MM.1S (cell line): ENCODE results near the gene PLD1.

Source experiments
- DNase-seq: peaks from one replicate; pipeline ENCODE4 v3.0.0-alpha.2; 2015
- H2AFZ ChIP-seq: fragments of 300-600 bp; sonication (generic); 2 replicates; pipeline ENCODE4 v1.6.0; 2016; ENCODE audit warnings: antibody characterized with exemption, low read length
- H3F3A ChIP-seq: fragments of 300-600 bp; sonication (generic); 2 replicates; pipeline ENCODE4 v1.6.1; 2016; ENCODE audit warnings: mild to moderate bottlenecking, antibody characterized with exemption, low read length, moderate library complexity, mixed read lengths; ENCODE audit not compliant: insufficient read depth
- H3K27ac ChIP-seq: fragments of 300-600 bp; sonication (generic); 2 replicates; pipeline ENCODE4 v1.5.1; 2016; ENCODE audit warnings: mild to moderate bottlenecking, low read length
- H3K27me3 ChIP-seq: fragments of 300-600 bp; sonication (generic); replicated peaks from 2 replicates; pipeline ENCODE4 v1.6.0; 2016; ENCODE audit warnings: low read length; ENCODE audit not compliant: insufficient read depth
- H3K36me3 ChIP-seq: fragments of 300-600 bp; sonication (generic); replicated peaks from 2 replicates; pipeline ENCODE4 v1.6.1; 2016; ENCODE audit warnings: mild to moderate bottlenecking, low read length, mixed read lengths; ENCODE audit not compliant: insufficient read depth
- H3K4me1 ChIP-seq: fragments of 300-600 bp; sonication (generic); 2 replicates; pipeline ENCODE4 v1.6.1; 2016; ENCODE audit warnings: low read length, mixed read lengths
- H3K4me2 ChIP-seq: fragments of 300-600 bp; sonication (generic); 2 replicates; pipeline ENCODE4 v1.6.0; 2016; ENCODE audit warnings: low read depth, low read length
- H3K4me3 ChIP-seq: fragments of 300-600 bp; sonication (generic); 2 replicates; pipeline ENCODE4 v1.5.1; 2016; ENCODE audit warnings: low read length, mixed read lengths
- H3K79me2 ChIP-seq: fragments of 300-600 bp; sonication (generic); 2 replicates; pipeline ENCODE4 v1.6.1; 2016; ENCODE audit warnings: mixed run types, low read length, mixed read lengths
- H3K9ac ChIP-seq: fragments of 300-600 bp; sonication (generic); 2 replicates; pipeline ENCODE4 v1.6.1; 2016; ENCODE audit warnings: low read length, mixed read lengths
- H3K9me2 ChIP-seq: fragments of 300-600 bp; sonication (generic); replicated peaks from 2 replicates; pipeline ENCODE4 v1.6.1; 2016; ENCODE audit warnings: mild to moderate bottlenecking, low read length, mixed read lengths; ENCODE audit not compliant: insufficient read depth
- H3K9me3 ChIP-seq: fragments of 300-600 bp; sonication (generic); replicated peaks from 2 replicates; pipeline ENCODE4 v1.6.1; 2016; ENCODE audit warnings: mild to moderate bottlenecking, low read length, mixed read lengths; ENCODE audit not compliant: insufficient read depth
- H4K20me1 ChIP-seq: fragments of 300-600 bp; sonication (generic); 2 replicates; pipeline ENCODE4 v1.6.1; 2016; ENCODE audit warnings: mild to moderate bottlenecking, low read length, moderate library complexity, mixed read lengths; ENCODE audit not compliant: insufficient read depth
- CTCF ChIP-seq: fragments of 300-600 bp; sonication (generic); IDR thresholded peaks from 2 replicates; pipeline ENCODE4 v1.5.1; 2016; ENCODE audit warnings: antibody characterized with exemption, low read length, mixed read lengths
- EZH2 ChIP-seq: fragments of 300-600 bp; sonication (generic); optimal IDR thresholded peaks from 2 replicates; pipeline ENCODE3; 2017; ENCODE audit warnings: low read depth, mild to moderate bottlenecking, antibody characterized with exemption, low read length, mixed read lengths
- EZH2phosphoT487 ChIP-seq: fragments of 300-600 bp; sonication (generic); IDR thresholded peaks from 2 replicates; pipeline ENCODE4 v1.6.1; 2018; ENCODE audit warnings: antibody characterized with exemption, low read length

Gene PLD1

GRCh38 chr3:171783086-171783485 lies 27.2 kb downstream of the PLD1 start:
- H3K4me2 ChIP-seq = no peak overlapping the region
- no peak overlapping the region for H3K9ac ChIP-seq
- no peaks in the 10 kb centered on the region for H4K20me1 ChIP-seq
- TF ChIP-seq CTCF = no peak
- no peak for TF ChIP-seq EZH2
- TF ChIP-seq EZH2phosphoT487 = no peak
- no peak overlapping the region for H2AFZ ChIP-seq
- no peaks in the 10 kb centered on the region for H3K9me3 ChIP-seq
- no peaks in the 10 kb centered on the region for H3K79me2 ChIP-seq
- DNase-seq = no peak
- no peak overlapping the region for H3K27ac ChIP-seq
- H3K4me1 ChIP-seq = no peaks in the 10 kb centered on the region
- no peaks in the 10 kb centered on the region for H3K9me2 ChIP-seq
- H3F3A ChIP-seq = no peaks in the 10 kb centered on the region
- H3K27me3 ChIP-seq = no peaks in the 10 kb centered on the region
- H3K36me3 ChIP-seq = no peaks in the 10 kb centered on the region
- no peak overlapping the region for H3K4me3 ChIP-seq

GRCh38 chr3:171782617-171783016 lies 27.7 kb downstream of the PLD1 start:
- no peak overlapping the region for H2AFZ ChIP-seq
- H3K36me3 ChIP-seq = no peaks in the 10 kb centered on the region
- H3K27me3 ChIP-seq = no peaks in the 10 kb centered on the region
- no peaks in the 10 kb centered on the region for H3K9me2 ChIP-seq
- DNase-seq = no peak
- H3K4me3 ChIP-seq = no peak overlapping the region
- H4K20me1 ChIP-seq = no peaks in the 10 kb centered on the region
- H3K79me2 ChIP-seq = no peaks in the 10 kb centered on the region
- no peak overlapping the region for H3K4me2 ChIP-seq
- TF ChIP-seq EZH2 (no peak), CTCF (no peak), EZH2phosphoT487 (no peak)
- no peak overlapping the region for H3K9ac ChIP-seq
- no peak overlapping the region for H3K27ac ChIP-seq
- no peaks in the 10 kb centered on the region for H3K4me1 ChIP-seq
- H3F3A ChIP-seq = no peaks in the 10 kb centered on the region
- no peaks in the 10 kb centered on the region for H3K9me3 ChIP-seq

- no peaks in the 10 kb centered on the region for H4K20me1 ChIP-seq
- H2AFZ ChIP-seq = no peak overlapping the region
- no peak overlapping the region for H3K4me2 ChIP-seq
- no peak overlapping the region for H3K27ac ChIP-seq
- H3K9me3 ChIP-seq = no peaks in the 10 kb centered on the region
- H3K4me1 ChIP-seq = no peaks in the 10 kb centered on the region
- H3K9me2 ChIP-seq = no peaks in the 10 kb centered on the region
- H3K4me3 ChIP-seq = no peak overlapping the region
- H3K27me3 ChIP-seq = no peaks in the 10 kb centered on the region
- no peaks in the 10 kb centered on the region for H3K36me3 ChIP-seq
- TF ChIP-seq EZH2 (no peak), CTCF (no peak), EZH2phosphoT487 (no peak)
- no peaks in the 10 kb centered on the region for H3K79me2 ChIP-seq
- no peak for DNase-seq
- H3F3A ChIP-seq = no peaks in the 10 kb centered on the region
- H3K9ac ChIP-seq = no peak overlapping the region
Observed at GRCh38 chr3:171781711-171782127, 28.6 kb downstream of the PLD1 start.

GRCh38 chr3:171778493-171778892 lies 31.8 kb downstream of the PLD1 start:
- Histone ChIP-seq H4K20me1 (no peaks in the 10 kb centered on the region), H3K4me3 (no peak overlapping the region), H2AFZ (no peak overlapping the region), H3K79me2 (no peaks in the 10 kb centered on the region), H3K9me2 (no peaks in the 10 kb centered on the region), H3K36me3 (no peaks in the 10 kb centered on the region), H3K27ac (no peak overlapping the region), H3F3A (no peaks in the 10 kb centered on the region), H3K9me3 (no peaks in the 10 kb centered on the region), H3K4me1 (no peaks in the 10 kb centered on the region), H3K27me3 (no peaks in the 10 kb centered on the region), H3K9ac (no peak overlapping the region), H3K4me2 (no peak overlapping the region)
- TF ChIP-seq EZH2phosphoT487 (no peak), EZH2 (no peak), CTCF (no peak)
- no peak for DNase-seq
